ENCODE measurements around the gene JAKMIP3. TPM values are rescaled to one million over a fixed set of nuclear protein-coding genes. Genes with fewer than 3 reads are reported as not detected.

JAKMIP3 gene
- total RNA-seq, 4 donors from 2014 or later = 0.42 to 1.9 (median 0.87) TPM

DNA sequence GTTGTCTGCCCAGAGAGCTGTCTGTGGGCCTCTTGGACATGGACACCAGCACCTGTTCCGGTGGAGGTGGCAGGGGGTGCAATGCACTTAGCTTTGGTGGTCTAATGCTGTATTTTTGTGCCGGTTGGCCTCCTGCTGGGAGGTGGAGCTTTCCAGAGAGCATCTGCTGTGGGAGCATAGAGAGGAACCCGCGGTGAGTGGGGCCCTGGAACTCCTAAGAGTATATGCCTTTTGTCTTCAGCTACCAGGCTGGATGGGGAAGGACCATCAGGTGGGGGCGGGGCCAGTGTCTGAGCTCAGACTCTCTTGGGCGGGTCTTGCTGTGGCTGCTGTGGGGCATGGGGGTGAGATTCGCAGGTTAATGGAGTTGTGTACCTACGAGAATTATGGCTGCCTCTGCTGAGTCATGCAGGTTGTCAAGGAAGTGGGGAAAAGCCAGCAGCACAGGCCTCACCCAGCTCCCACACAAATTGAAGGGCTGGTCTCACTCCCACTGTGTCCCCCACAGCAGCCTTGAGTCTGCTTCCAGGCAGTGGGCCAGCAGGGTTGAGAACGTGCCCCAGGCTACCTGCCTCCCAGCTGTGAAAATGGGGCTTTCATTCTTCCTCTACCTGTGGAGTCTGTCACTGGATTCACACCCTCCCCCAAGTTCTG, 29.0 kb downstream of the JAKMIP3 start:
- TF ChIP-seq, protein P1, sequence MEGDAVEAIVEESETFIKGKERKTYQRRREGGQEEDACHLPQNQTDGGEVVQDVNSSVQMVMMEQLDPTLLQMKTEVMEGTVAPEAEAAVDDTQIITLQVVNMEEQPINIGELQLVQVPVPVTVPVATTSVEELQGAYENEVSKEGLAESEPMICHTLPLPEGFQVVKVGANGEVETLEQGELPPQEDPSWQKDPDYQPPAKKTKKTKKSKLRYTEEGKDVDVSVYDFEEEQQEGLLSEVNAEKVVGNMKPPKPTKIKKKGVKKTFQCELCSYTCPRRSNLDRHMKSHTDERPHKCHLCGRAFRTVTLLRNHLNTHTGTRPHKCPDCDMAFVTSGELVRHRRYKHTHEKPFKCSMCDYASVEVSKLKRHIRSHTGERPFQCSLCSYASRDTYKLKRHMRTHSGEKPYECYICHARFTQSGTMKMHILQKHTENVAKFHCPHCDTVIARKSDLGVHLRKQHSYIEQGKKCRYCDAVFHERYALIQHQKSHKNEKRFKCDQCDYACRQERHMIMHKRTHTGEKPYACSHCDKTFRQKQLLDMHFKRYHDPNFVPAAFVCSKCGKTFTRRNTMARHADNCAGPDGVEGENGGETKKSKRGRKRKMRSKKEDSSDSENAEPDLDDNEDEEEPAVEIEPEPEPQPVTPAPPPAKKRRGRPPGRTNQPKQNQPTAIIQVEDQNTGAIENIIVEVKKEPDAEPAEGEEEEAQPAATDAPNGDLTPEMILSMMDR (IDR thresholded peaks at IDR 0.05) = no peak
- no peak for TF ChIP-seq POLR2AphosphoS5 (IDR thresholded peaks at IDR 0.05)
- TF ChIP-seq POLR2A (IDR thresholded peaks at IDR 0.05) = no peak
- no peak for TF ChIP-seq EP300 (IDR thresholded peaks at IDR 0.05)
- H3K4me3 ChIP-seq = no peak overlapping the region
- H3K9me3 ChIP-seq = no peaks in the 10 kb centered on the region
- H3K27ac ChIP-seq = no peak overlapping the region
- H3K27me3 ChIP-seq = no peaks in the 10 kb centered on the region
- no peaks in the 10 kb centered on the region for H3K4me1 ChIP-seq
- no peaks in the 10 kb centered on the region for H3K36me3 ChIP-seq
- 63% methylated on average over 1 of the region's 9 CpGs; no CpG with 5 or more reads in 1 of the 2 donors for WGBS, 2 donors (ENCODE audit: low coverage in 1 of 2)
- ATAC-seq = no peak

DNA sequence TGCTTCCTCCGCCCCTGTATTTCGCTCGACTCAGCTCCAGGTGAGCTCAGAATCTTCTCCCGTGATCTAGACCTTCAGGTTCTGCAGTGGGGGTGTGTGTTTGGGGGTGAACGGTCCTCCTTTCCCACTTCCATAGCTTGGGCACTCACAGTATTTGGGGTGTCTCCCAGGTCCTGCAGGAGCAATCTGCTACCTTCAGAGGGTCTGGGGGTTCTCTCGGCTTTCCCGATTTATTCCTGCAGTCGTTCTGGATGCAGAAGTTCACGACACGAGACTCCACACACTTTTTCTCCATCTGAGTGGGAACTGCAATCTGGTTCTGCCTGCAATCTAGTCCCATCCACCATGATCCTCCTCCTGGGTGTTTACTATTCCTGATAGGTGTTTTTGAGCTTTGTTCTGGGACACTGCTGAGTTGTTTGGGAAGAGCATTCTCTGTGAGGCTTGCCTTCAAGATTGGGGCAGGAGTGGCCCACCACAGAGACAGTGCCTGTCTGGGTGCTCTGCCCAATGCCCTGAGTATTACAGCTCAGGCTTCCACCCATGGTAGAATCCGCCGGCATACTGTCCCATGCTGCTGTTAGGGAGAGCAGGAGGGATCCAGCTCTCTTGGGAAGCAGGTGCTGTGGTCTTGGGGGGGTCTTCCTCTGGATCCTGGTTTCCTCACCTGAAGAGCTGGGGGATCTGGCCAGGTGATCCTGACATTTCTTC, 29.8 kb downstream of the JAKMIP3 start:
- H3K36me3 ChIP-seq = no peaks in the 10 kb centered on the region
- TF ChIP-seq POLR2A (IDR thresholded peaks at IDR 0.05) (no peak), POLR2AphosphoS5 (IDR thresholded peaks at IDR 0.05) (no peak), EP300 (IDR thresholded peaks at IDR 0.05) (no peak)
- TF ChIP-seq, protein P1 (IDR thresholded peaks at IDR 0.05) = no peak
- H3K4me3 ChIP-seq = no peak overlapping the region
- H3K27ac ChIP-seq = no peak overlapping the region
- 88 to 94% methylated on average over 3 to 8 of the region's 12 CpGs for WGBS, 2 donors (ENCODE audit: low coverage in 1 of 2)
- ATAC-seq = no peak
- H3K4me1 ChIP-seq = no peaks in the 10 kb centered on the region
- H3K9me3 ChIP-seq = no peaks in the 10 kb centered on the region
- no peaks in the 10 kb centered on the region for H3K27me3 ChIP-seq

DNA sequence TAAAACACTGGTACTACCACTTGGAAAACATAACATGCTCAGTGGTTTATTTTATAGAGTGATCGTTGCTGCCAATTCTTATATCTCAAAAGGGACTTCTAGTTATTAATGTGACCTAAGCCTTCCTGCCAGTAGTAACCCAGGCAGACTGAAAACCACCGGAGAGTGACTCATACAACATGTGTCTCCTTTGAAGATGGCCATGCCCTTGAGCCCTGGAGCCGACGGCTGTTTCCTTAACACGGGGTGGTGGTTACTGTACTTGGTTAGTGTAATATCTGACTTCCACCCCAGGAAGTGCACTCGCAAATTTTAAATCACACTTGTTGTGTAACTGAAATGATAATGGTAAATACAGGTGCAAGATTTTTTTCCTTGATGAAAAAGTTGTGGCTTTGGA, 30.5 kb downstream of the JAKMIP3 start:
- Histone ChIP-seq H3K9me3 (no peaks in the 10 kb centered on the region), H3K4me3 (no peak overlapping the region), H3K27me3 (no peaks in the 10 kb centered on the region), H3K27ac (no peak overlapping the region), H3K36me3 (no peaks in the 10 kb centered on the region), H3K4me1 (no peaks in the 10 kb centered on the region)
- 35 to 44% methylated on average over 6 of the region's 6 CpGs for WGBS, 2 donors (ENCODE audit: low coverage in 1 of 2)
- TF ChIP-seq EP300 (IDR thresholded peaks at IDR 0.05) = no peak
- no peak for TF ChIP-seq POLR2A (IDR thresholded peaks at IDR 0.05)
- TF ChIP-seq, protein P1 (IDR thresholded peaks at IDR 0.05) = no peak
- TF ChIP-seq POLR2AphosphoS5 (IDR thresholded peaks at IDR 0.05) = no peak
- no peak for ATAC-seq

DNA sequence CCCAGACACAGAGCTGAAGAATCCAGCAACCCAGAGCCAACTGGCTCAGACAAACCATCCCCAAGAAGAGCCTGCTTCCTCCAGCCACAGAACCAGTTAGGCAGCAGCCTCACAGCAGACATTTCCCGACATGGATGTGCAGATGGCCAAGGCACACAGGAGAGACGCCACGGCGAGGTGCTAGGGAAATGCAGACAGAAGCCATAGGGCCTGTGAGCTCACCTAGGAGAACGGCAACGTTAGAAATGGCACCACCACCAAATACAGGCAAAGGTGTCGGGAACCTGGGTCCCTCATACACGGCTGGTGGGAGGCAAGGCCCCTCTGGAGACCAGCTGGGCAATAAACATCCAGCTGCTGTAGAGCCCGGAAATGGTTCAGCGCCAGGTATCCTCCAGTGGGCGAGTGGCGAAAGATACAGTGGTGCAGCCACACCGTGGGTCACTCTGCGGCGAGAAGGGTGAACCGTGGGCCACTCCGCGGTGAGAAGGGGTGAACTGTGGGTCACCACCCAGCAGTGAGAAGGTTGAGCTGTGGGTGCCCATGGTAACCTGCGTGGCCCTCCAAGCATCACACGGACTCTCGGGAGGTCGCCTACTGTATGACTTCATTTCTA, 31.2 kb downstream of the JAKMIP3 start:
- no peaks in the 10 kb centered on the region for H3K27me3 ChIP-seq
- WGBS, 2 donors (ENCODE audit: low coverage in 1 of 2) = 82 to 87% methylated on average over 3 to 8 of the region's 22 CpGs
- no peak for TF ChIP-seq POLR2AphosphoS5 (IDR thresholded peaks at IDR 0.05)
- TF ChIP-seq, protein P1 (IDR thresholded peaks at IDR 0.05) = no peak
- no peak for TF ChIP-seq EP300 (IDR thresholded peaks at IDR 0.05)
- TF ChIP-seq POLR2A (IDR thresholded peaks at IDR 0.05) = no peak
- no peaks in the 10 kb centered on the region for H3K9me3 ChIP-seq
- no peak overlapping the region for H3K27ac ChIP-seq
- no peak overlapping the region for H3K4me3 ChIP-seq
- ATAC-seq = no peak
- H3K4me1 ChIP-seq = no peaks in the 10 kb centered on the region
- H3K36me3 ChIP-seq = no peaks in the 10 kb centered on the region
